Hepatocyte (in vitro differentiated cells): ENCODE data around the gene EPHB3. TPM values are rescaled to one million over a fixed set of nuclear protein-coding genes. Genes with fewer than 3 reads are reported as not detected.

ENCODE experiments used
- DNase-seq: peaks from one replicate; pipeline ENCODE4 v3.0.0-alpha.2; 2016; ENCODE audit warnings: low spot score
- H2AFZ ChIP-seq: fragments of 200-600 bp; sonication (generic); 2 replicates; pipeline ENCODE4 v1.6.0; 2016; ENCODE audit warnings: antibody characterized with exemption, mild to moderate bottlenecking
- H3K27ac ChIP-seq: fragments of 200-600 bp; sonication (generic); 2 replicates; pipeline ENCODE4 v1.5.1; 2016; ENCODE audit warnings: mild to moderate bottlenecking
- H3K27me3 ChIP-seq: fragments of 200-600 bp; sonication (generic); 2 replicates; pipeline ENCODE4 v1.6.1; 2016
- H3K36me3 ChIP-seq: fragments of 200-600 bp; sonication (generic); replicated peaks from 2 replicates; pipeline ENCODE4 v1.5.1; 2016; ENCODE audit warnings: low read depth; ENCODE audit not compliant: insufficient read depth
- H3K4me1 ChIP-seq: fragments of 200-600 bp; sonication (generic); 2 replicates; pipeline ENCODE4 v1.5.1; 2016; ENCODE audit warnings: mild to moderate bottlenecking, moderate library complexity; ENCODE audit not compliant: insufficient read depth
- H3K4me2 ChIP-seq: fragments of 200-600 bp; sonication (generic); 2 replicates; pipeline ENCODE4 v1.6.0; 2016
- H3K4me3 ChIP-seq: fragments of 200-600 bp; sonication (generic); 2 replicates; pipeline ENCODE4 v1.5.1; 2016; ENCODE audit warnings: mild to moderate bottlenecking
- H3K79me2 ChIP-seq: fragments of 200-600 bp; sonication (generic); 2 replicates; pipeline ENCODE4 v1.6.0; 2017; ENCODE audit warnings: mild to moderate bottlenecking
- H3K9me2 ChIP-seq: fragments of 200-600 bp; sonication (generic); replicated peaks from 2 replicates; pipeline ENCODE4 v1.6.0; 2017; ENCODE audit warnings: mild to moderate bottlenecking; ENCODE audit not compliant: insufficient read depth
- H3K9me3 ChIP-seq: fragments of 200-600 bp; sonication (generic); 2 replicates; pipeline ENCODE4 v1.5.1; 2016; ENCODE audit warnings: low read depth, mild to moderate bottlenecking
- H4K20me1 ChIP-seq: fragments of 200-600 bp; sonication (generic); 2 replicates; pipeline ENCODE4 v1.6.0; 2016; ENCODE audit warnings: mild to moderate bottlenecking; ENCODE audit not compliant: insufficient read depth, poor library complexity, severe bottlenecking
- CTCF ChIP-seq: fragments of 200-600 bp; sonication (generic); IDR thresholded peaks from 2 replicates; pipeline ENCODE4 v1.5.1; 2016; ENCODE audit warnings: antibody characterized with exemption, mild to moderate bottlenecking; ENCODE audit not compliant: poor library complexity
- EZH2 ChIP-seq: fragments of 200-600 bp; sonication (generic); IDR thresholded peaks from 2 replicates; pipeline ENCODE4 v1.6.1; 2016; ENCODE audit warnings: antibody characterized with exemption, mild to moderate bottlenecking, borderline replicate concordance
- EZH2phosphoT487 ChIP-seq: fragments of 200-600 bp; sonication (generic); IDR thresholded peaks from one replicate; pipeline ENCODE4 v1.6.1; 2018; ENCODE audit warnings: antibody characterized with exemption, mild to moderate bottlenecking, low read depth, moderate library complexity; ENCODE audit not compliant: unreplicated experiment, severe bottlenecking
- whole genome bisulfite sequencing: methylation state at CpG from one replicate; pipeline ENCODE4 v1.1.6; 2016; ENCODE audit warnings: low lambda C conversion rate; ENCODE audit errors: missing lambda C conversion rate; 5-methylcytosine and 5-hydroxymethylcytosine counted together
- polyA plus RNA-seq: library from polyadenylated mRNA; unstranded; fragments of >200 nt; fragmentation: Nextera tagmentation; extraction: Ambion mirVana; gene quantifications from 2 replicates; pipeline ENCODE4 v1.2.1, GENCODE V29; 2016
- total RNA-seq: library from RNA; depleted of rRNA; stranded (reverse); fragments of >200 nt; gene quantifications from 2 replicates; pipeline ENCODE4 v1.2.3, GENCODE V29; 2014

Gene EPHB3
- total and polyA plus RNA-seq, 2 experiments from 2014 or later, result 11.0 to 22.0 TPM

GRCh38 chr3:184554461-184554860, 7.1 kb upstream of the EPHB3 start:
- H3K27me3 ChIP-seq, result no peaks in the 10 kb centered on the region
- no peaks in the 10 kb centered on the region for H3K4me1 ChIP-seq
- H3K27ac ChIP-seq, result no peak overlapping the region
- no peaks in the 10 kb centered on the region for H3K9me3 ChIP-seq
- no peak overlapping the region for H3K4me2 ChIP-seq
- no peak for DNase-seq
- H3K36me3 ChIP-seq, result no peaks in the 10 kb centered on the region
- no peak overlapping the region for H2AFZ ChIP-seq
- no peaks in the 10 kb centered on the region for H4K20me1 ChIP-seq
- no peaks in the 10 kb centered on the region for H3K79me2 ChIP-seq
- no peak overlapping the region for H3K4me3 ChIP-seq
- TF ChIP-seq CTCF (no peak), EZH2phosphoT487 (no peak), EZH2 (no peak)
- no peaks in the 10 kb centered on the region for H3K9me2 ChIP-seq
- WGBS, result 88% methylated on average over 5 of the region's 5 CpGs

- H3K9me3 ChIP-seq, result no peaks in the 10 kb centered on the region
Measured at GRCh38 chr3:184556582-184557347, 4.8 kb upstream of the EPHB3 start.

GRCh38 chr3:184557348-184557950, 4.1 kb upstream of the EPHB3 start:
- TF ChIP-seq EZH2phosphoT487 (no peak), CTCF (no peak), EZH2 (no peak)
- H3K4me2 ChIP-seq, result no peak overlapping the region
- H3K36me3 ChIP-seq, result no peaks in the 10 kb centered on the region
- H3K79me2 ChIP-seq, result peaks cover 6% of the 10 kb centered on the region
- no peaks in the 10 kb centered on the region for H3K9me2 ChIP-seq
- H3K4me1 ChIP-seq, result peaks cover 6% of the 10 kb centered on the region
- no peak overlapping the region for H3K4me3 ChIP-seq
- no peak overlapping the region for H3K27ac ChIP-seq
- no peaks in the 10 kb centered on the region for H3K27me3 ChIP-seq
- DNase-seq, result no peak
- no peak overlapping the region for H2AFZ ChIP-seq
- no peaks in the 10 kb centered on the region for H4K20me1 ChIP-seq
- H3K9me3 ChIP-seq, result no peaks in the 10 kb centered on the region
- WGBS, result 87% methylated on average over 7 of the region's 7 CpGs

More at GRCh38 chr3:184556582-184557347, 4.8 kb upstream of the EPHB3 start:
- WGBS, result 84% methylated on average over 15 of the region's 15 CpGs
- peaks cover 1% of the 10 kb centered on the region for H3K79me2 ChIP-seq
- TF ChIP-seq CTCF (no peak), EZH2phosphoT487 (no peak), EZH2 (no peak)
- no peaks in the 10 kb centered on the region for H4K20me1 ChIP-seq
- H3K4me1 ChIP-seq, result peaks cover 6% of the 10 kb centered on the region
- no peaks in the 10 kb centered on the region for H3K9me2 ChIP-seq
- H3K27ac ChIP-seq, result no peak overlapping the region
- no peak overlapping the region for H3K4me2 ChIP-seq
- no peak for DNase-seq
- no peak overlapping the region for H3K4me3 ChIP-seq
- H3K27me3 ChIP-seq, result no peaks in the 10 kb centered on the region
- H3K36me3 ChIP-seq, result no peaks in the 10 kb centered on the region
- H2AFZ ChIP-seq, result no peak overlapping the region
